Central memory CD4-positive, alpha-beta T cell (primary cell): ENCODE results near the gene BOLL.
"Not testable (repeated sequence)": the region's sequence is repeated elsewhere in the genome, so short reads cannot be mapped to it uniquely, and the experiment has no call there.

Experiments used
- DNase-seq: peaks from one replicate; pipeline ENCODE4 v3.0.0; 2022

BOLL gene

DNA sequence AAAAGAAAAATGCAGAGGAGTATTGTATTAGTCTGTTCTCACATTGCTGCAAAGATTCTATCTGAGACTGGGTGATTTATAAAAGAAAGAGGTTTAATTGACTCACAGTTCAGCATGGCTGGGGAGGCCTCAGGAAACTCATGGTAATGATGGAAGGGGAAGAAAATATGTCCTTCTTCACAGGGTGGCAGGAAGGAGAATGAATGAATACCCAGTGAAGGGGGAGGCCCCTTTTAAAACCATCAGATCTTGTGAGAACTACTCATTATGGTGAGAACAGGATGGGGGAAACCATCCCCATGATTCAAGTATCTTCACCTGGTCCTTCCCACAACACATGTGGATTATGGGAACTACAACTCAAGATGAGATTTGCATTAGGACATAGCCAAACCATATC, 10.2 kb upstream of the BOLL start:
- DNase-seq, result no peak

- no peak for DNase-seq
Measured at GRCh38 chr2:197793456-197793855, 8.3 kb upstream of the BOLL start.

- peak; percentile 36 for DNase-seq
Measured at GRCh38 chr2:197786010-197786877, 1.1 kb upstream of the BOLL start.

DNA sequence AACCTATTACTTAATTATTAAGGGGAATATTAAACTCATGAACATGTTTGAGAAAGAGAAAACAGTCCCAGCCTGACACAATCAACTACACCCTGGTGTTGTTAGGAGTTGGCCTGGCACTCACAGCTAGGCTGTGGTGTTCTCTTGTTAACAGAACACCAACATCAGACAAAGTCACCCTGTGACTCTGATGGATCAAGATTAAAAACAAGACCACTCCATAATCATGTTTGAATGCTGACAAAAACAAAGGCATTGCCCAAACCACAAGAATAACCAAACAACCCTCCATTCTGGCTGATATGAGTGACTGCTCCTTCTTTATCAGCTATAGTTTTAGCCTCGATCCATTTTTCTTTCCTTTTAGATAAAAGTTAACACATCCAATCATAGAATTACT, 3.0 kb downstream of the BOLL start:
- no peak for DNase-seq

GRCh38 chr2:197779261-197779660, 5.9 kb downstream of the BOLL start:
- no peak for DNase-seq

DNA sequence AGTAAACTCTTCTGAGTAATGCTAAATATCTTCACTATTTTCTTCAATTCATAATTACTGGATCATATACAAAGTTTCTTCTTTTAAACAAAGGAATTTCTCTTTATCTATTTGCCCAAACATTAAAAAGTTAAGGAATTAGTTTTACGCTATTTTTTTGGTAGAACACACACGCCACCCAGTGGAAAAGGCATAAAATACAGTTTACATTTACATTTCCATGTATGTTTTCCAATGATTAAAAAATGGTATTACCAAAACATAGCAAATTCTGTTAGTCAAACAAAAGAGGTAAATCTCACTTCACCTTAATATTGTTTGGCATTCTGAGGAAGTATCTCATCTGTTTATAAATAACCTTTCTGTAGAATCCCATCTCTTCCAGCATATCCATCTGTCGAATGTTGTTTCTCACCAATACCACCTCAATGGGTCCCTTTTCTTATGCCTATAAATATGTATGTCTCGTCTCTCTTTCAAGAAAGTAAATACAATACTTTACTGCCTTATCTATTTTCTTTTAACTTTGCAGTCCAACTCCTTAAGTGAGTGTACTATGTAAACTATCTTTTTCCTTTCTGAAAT, 7.2 kb downstream of the BOLL start:
- DNase-seq, result peak; percentile 17

DNA sequence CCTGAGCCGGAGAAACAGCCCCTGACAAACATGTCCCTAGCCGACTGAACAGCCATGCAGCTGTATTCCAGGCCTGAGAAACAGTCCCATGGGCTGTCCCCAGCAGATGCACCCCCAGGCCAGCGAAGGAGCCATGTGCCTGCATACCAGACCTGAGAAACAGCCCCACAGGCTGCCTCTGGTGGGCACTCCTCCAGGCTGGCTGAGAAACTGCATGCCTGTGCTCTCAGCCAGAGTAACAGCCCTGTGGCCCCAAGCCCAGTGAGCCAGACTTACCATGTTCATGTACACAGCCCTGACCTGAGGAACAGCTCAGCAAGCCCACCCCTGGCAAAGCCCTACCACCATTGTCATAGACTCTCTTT, 24.8 kb downstream of the BOLL start:
- no peak for DNase-seq

GRCh38 chr2:197759625-197760292, 25.4 kb downstream of the BOLL start:
- no peak for DNase-seq

DNA sequence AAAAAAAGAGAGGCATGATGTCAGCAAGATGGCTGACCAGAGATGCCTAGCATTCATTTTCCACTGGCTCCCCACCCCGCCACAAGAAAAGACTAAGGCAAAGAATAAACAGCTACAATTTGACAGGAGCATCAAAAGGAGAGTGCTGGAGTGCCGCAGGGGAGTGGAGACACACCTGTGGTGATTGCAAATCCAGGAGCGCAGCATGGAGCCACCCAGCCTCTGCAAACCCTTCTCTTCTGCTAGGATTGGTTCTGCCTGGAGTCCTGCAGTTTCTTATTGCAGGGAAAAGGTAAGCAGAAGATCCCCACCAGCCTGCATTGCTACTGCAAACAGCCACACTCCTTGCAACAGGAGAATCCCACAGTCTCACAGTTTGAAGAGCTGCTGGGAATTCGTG, 26.1 kb downstream of the BOLL start:
- DNase-seq, result no peak

- no peak for DNase-seq
Measured at GRCh38 chr2:197740200-197740599, 44.9 kb downstream of the BOLL start.

GRCh38 chr2:197728555-197729544, 56.3 kb downstream of the BOLL start:
- not testable (repeated sequence) for DNase-seq

DNA sequence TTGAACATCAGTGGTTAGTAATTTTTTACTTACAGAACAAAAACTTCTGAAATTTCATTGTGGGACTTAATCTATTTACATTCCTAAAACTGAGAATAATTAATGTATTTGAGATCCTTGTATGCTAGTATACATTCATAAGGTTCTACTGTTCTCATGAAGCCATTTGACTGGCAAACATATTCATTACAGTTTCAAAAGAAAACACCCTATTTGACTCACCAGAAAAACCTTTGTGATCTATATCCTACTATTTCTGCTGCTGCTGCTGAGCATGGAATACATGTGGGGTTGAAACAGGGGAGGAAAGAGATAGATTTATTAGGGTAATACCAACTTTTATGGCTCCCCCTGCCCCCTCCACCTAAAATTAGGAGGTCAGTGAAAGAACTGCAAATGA, 58.1 kb downstream of the BOLL start:
- DNase-seq, result no peak

DNA sequence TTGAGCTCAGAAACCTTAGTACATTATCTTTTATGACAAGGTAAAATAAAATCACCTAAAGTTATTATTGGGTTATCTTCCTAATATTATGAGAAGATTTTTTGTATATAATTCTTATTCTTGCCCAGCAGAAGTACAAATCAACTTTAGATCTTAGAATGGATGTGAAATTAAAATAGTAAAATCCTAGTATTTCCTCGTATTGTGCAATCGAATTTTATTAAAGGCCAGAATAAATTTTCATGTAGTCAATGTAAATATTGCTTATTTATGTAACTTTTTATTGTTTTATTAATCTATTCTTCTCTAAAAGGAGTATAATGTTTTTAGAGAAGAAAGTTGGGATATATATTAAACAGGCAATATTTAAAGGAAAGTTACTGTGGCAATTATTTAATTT, 67.3 kb downstream of the BOLL start:
- DNase-seq, result no peak

GRCh38 chr2:197713271-197713670, 71.8 kb downstream of the BOLL start:
- DNase-seq, result no peak

- no peak for DNase-seq
Measured at GRCh38 chr2:197711578-197711977, 73.5 kb downstream of the BOLL start.

- DNase-seq, result no peak
Measured at GRCh38 chr2:197710424-197711042, 74.6 kb downstream of the BOLL start.

GRCh38 chr2:197709140-197709539, 76.0 kb downstream of the BOLL start:
- not testable (repeated sequence) for DNase-seq

DNA sequence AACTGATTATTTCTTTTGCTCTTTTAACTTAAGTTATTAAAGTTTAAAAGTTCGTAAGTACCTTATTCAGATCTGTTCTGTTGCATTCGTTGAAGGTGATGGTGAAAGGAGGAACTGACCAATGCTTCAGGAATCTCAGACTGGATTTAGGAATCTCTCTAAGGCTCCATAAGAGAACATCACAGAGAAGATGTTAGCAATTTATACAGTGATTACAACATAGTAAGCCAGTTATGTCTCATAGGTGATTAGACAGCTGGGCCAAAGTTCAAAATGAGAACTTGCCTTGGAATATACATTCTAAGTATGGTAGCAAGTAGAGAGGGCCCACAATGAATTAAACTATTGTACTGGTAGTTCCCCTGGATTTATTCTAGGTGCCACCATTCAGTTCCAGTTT, 76.8 kb downstream of the BOLL start:
- DNase-seq, result no peak

DNA sequence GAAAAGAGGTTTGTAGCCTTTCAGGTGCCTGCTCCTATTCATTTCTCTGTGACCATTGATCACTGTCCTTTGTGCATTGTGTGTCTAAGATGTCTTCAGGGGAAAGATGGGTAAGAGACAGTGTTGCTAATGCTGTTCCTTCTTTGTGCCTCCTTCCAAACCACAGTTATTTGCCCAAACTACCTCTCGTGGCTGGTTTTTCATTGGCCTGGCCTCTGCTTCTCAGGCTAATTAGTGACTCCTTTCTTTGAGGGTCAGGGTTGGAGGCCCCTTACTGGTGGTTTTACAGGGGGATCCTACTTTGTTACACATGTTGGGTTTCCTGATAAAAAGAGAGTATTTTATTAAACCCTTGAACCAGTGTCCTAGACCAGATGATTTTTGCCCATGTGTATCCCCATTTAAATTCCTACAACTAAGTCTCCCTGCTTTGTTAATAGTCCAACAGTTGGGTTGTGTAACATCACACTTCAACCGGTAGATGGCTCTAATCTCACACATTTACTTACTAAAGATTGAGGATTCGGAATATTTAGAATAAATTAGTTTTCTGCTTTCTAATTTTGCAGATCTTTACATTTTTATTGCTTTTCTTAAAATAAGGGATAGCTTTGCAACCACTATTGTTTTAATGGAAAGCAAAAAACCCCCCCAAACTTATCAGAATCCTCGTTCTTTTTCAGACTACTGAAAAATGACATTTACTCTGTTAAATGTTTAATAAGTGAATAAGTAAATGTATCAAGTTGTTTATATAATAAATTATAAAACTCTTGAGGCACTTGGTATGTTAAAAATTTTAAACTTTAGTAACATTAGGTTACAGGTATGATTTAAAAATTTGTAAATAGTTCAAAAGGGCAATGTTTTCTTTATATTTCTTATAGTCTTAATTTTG, 77.6 kb downstream of the BOLL start:
- peak; percentile 25 for DNase-seq

DNA sequence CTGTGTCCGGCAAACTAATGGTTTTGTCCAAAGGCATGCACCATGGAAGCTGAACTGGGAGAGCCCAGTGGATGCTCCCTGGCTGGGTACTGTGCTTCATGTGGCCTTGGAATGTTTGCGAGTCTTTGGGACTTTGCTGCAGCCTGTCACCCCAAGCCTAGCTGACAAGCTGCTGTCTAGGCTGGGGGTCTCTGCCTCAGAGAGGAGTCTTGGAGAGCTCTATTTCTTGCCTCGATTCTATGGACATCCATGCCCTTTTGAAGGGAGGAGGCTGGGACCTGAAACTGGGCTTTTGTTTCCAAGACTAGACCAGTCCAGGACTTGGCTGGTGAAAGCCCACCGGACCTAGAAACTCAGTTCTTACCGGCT, 78.3 kb downstream of the BOLL start:
- DNase-seq, result no peak
